Measurements from ENCODE around the gene ABCA5. TPM values are rescaled to one million over a fixed set of nuclear protein-coding genes. Genes with fewer than 3 reads are reported as not detected.

The ABCA5 gene
- total and polyA plus RNA-seq, 10 of the 15 experiments (the other 5 are each of a cell fraction or from before 2014, with no cell fraction given): 11.8 to 31.1 (median 18.1) TPM

- TF ChIP-seq, protein P1, sequence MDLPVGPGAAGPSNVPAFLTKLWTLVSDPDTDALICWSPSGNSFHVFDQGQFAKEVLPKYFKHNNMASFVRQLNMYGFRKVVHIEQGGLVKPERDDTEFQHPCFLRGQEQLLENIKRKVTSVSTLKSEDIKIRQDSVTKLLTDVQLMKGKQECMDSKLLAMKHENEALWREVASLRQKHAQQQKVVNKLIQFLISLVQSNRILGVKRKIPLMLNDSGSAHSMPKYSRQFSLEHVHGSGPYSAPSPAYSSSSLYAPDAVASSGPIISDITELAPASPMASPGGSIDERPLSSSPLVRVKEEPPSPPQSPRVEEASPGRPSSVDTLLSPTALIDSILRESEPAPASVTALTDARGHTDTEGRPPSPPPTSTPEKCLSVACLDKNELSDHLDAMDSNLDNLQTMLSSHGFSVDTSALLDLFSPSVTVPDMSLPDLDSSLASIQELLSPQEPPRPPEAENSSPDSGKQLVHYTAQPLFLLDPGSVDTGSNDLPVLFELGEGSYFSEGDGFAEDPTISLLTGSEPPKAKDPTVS (IDR thresholded peaks at IDR 0.05; ENCODE audit: low read depth, low read length): no peak
- no peak for TF ChIP-seq ZNF207 (IDR thresholded peaks at IDR 0.05; ENCODE audit: borderline replicate concordance)
- no peak for TF ChIP-seq MTA3 (IDR thresholded peaks at IDR 0.05; ENCODE audit: borderline replicate concordance, low read length)
- TF ChIP-seq TCF3 (IDR thresholded peaks at IDR 0.05; ENCODE audit: borderline replicate concordance, insufficient read depth, low read depth, low read length): no peak
- no peak for TF ChIP-seq DPF2 (IDR thresholded peaks at IDR 0.05)
- no peak for TF ChIP-seq ZNF24 (IDR thresholded peaks at IDR 0.05)
- TF ChIP-seq, protein P2, sequence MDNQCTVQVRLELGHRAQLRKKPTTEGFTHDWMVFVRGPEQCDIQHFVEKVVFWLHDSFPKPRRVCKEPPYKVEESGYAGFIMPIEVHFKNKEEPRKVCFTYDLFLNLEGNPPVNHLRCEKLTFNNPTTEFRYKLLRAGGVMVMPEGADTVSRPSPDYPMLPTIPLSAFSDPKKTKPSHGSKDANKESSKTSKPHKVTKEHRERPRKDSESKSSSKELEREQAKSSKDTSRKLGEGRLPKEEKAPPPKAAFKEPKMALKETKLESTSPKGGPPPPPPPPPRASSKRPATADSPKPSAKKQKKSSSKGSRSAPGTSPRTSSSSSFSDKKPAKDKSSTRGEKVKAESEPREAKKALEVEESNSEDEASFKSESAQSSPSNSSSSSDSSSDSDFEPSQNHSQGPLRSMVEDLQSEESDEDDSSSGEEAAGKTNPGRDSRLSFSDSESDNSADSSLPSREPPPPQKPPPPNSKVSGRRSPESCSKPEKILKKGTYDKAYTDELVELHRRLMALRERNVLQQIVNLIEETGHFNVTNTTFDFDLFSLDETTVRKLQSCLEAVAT (IDR thresholded peaks at IDR 0.05): no peak
These were observed 106.8 kb downstream of the ABCA5 start (continued) for GRCh38 chr17:69220098-69220497.

DNA sequence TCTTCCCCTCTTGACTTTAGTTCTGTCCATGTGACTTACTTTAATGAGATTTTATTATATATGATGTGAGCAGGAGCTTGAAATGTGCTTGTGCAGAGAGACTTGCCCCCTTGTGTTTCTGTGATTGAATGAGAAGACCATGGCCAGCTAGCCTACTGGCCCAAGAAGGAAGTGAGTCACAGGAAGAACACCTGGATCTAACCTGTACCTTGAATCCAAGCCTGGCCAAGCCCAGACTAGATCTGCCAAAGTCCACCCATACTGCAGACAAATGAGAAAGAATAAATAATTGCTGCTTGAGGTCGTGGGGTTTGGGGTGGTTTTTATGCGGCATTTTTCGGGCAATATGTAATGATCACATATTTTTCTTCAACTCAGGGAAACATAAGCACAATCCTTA lies 107.9 kb downstream of the ABCA5 start:
- H3K4me2 ChIP-seq (ENCODE audit: control insufficient read depth, insufficient read depth): no peak overlapping the region

More for the DNA sequence above, 107.9 kb downstream of the ABCA5 start:
- H3K27ac ChIP-seq (ENCODE audit: control insufficient read depth, insufficient read depth): no peak overlapping the region
- no peaks in the 10 kb centered on the region for H3K79me2 ChIP-seq (ENCODE audit: control insufficient read depth, insufficient read depth, low read length)
- ChIA-PET SMC1A (ENCODE audit: uncharacterized antibody, unreplicated experiment) (no interaction called here), CTCF (no interaction called here), POLR2A (no interaction called here), RAD21 (ENCODE audit: unreplicated experiment) (no interaction called here)
- no peak overlapping the region for H3K4me3 ChIP-seq
- no peaks in the 10 kb centered on the region for H4K20me1 ChIP-seq (ENCODE audit: control insufficient read depth, insufficient read depth)
- FAIRE-seq (no peak), ATAC-seq (no peak), DNase-seq (ENCODE audit: low read depth, low spot score) (no peak)
- H3K27me3 ChIP-seq (replicated peaks in 1 of 2; ENCODE audit: control insufficient read depth in 2 of 2, insufficient read depth in 2 of 2, low read length in 1 of 2): no peaks in the 10 kb centered on the region
- H3K9ac ChIP-seq (ENCODE audit: control insufficient read depth, insufficient read depth, low read length): no peak overlapping the region
- intact Hi-C loops (cut with micrococcal nuclease; ENCODE audit: unreplicated experiment): no loop called here
- H3K4me1 ChIP-seq (ENCODE audit: control insufficient read depth, insufficient read depth, low read length): no peaks in the 10 kb centered on the region
- no TSS peak for BruUV-seq (replicated peaks)
- H2AFZ ChIP-seq (ENCODE audit: control insufficient read depth, low read depth, low read length): no peak overlapping the region
- TF ChIP-seq MTA2 (IDR thresholded peaks at IDR 0.05; ENCODE audit: low read depth): no peak
- H3K9me3 ChIP-seq (replicated peaks; ENCODE audit: control insufficient read depth, insufficient read depth, low read length): no peaks in the 10 kb centered on the region; the same call in 2 of the 3 replicates
- H3K36me3 ChIP-seq (ENCODE audit: control insufficient read depth in 2 of 2, insufficient read depth in 2 of 2, low read length in 1 of 2): no peaks in the 10 kb centered on the region
- WGBS (ENCODE audit: insufficient coverage, insufficient replicate concordance, low lambda C conversion rate, missing lambda C conversion rate): 78% methylated on average over 3 of the region's 3 CpGs
- in situ Hi-C loops (cut with MboI): no loop called here

Data from GM12878 (cell line).